Uterus (tissue), 2 donors: ENCODE results near the gene ANKFY1.

Experiments
- CTCF ChIP-seq, 4 experiments: fragments of 200-600 bp in 2 of 4; fragments of 450-650 bp in 2 of 4; sonication (generic) in 2 of 4; IDR thresholded peaks; one replicate each; pipeline ENCODE4 v1.5.1; 2016 to 2019; ENCODE audit warnings: antibody characterized with exemption in 4 of 4, mild to moderate bottlenecking in 2 of 4, moderate library complexity in 1 of 4
- POLR2A ChIP-seq, 2 donors: fragments of 450-650 bp; IDR thresholded peaks; one replicate each; pipeline ENCODE4 v1.6.1; 2016; ENCODE audit warnings: antibody characterized with exemption in 2 of 2, mild to moderate bottlenecking in 1 of 2, moderate library complexity in 1 of 2

GRCh38 chr17:4189280-4189679 lies 74.5 kb downstream of the ANKFY1 start:
- TF ChIP-seq CTCF (IDR thresholded peaks at IDR 0.05) (no peak), POLR2A (IDR thresholded peaks at IDR 0.05) (no peak)
